ENCODE measurements around the gene ALOX15.

DNA sequence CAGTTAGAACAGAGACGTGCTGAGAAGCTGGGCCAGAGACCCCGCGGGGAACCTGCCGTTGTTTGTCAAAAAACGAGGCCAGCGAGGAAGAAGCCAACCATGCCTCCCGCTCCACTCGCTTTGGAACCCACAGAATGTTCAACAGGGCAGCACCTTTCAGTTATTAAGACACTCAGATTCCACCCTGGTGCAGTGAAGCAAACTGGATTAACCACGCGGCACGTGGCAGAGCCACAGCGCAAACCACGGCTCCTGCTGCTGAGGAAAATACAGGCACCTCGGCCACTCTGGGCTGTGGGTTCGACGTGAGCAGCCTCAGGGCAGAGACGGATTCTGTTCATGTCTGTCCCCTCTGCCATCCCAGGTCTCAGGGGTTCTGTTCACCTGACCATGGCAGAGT, 24.4 kb downstream of the ALOX15 start:
- TF ChIP-seq, protein P1, sequence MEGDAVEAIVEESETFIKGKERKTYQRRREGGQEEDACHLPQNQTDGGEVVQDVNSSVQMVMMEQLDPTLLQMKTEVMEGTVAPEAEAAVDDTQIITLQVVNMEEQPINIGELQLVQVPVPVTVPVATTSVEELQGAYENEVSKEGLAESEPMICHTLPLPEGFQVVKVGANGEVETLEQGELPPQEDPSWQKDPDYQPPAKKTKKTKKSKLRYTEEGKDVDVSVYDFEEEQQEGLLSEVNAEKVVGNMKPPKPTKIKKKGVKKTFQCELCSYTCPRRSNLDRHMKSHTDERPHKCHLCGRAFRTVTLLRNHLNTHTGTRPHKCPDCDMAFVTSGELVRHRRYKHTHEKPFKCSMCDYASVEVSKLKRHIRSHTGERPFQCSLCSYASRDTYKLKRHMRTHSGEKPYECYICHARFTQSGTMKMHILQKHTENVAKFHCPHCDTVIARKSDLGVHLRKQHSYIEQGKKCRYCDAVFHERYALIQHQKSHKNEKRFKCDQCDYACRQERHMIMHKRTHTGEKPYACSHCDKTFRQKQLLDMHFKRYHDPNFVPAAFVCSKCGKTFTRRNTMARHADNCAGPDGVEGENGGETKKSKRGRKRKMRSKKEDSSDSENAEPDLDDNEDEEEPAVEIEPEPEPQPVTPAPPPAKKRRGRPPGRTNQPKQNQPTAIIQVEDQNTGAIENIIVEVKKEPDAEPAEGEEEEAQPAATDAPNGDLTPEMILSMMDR (IDR thresholded peaks at IDR 0.05; ENCODE audit: low read depth, low read length) = no peak
- no peak for TF ChIP-seq POLR2A (IDR thresholded peaks at IDR 0.05; ENCODE audit: extremely low read depth, insufficient read length)
- TF ChIP-seq, protein P2, sequence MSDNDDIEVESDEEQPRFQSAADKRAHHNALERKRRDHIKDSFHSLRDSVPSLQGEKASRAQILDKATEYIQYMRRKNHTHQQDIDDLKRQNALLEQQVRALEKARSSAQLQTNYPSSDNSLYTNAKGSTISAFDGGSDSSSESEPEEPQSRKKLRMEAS (IDR thresholded peaks at IDR 0.05; ENCODE audit: low read depth, low read length) = no peak
- no peak for TF ChIP-seq MYC (IDR thresholded peaks at IDR 0.05; ENCODE audit: low read depth, low read length)

Data from NB4 (cell line).